WTC11 (cell line): ENCODE measurements around the gene NR1H3. TPM values are rescaled to one million over a fixed set of nuclear protein-coding genes. Genes with fewer than 3 reads are reported as not detected.

ENCODE experiments used
- ATAC-seq: fragments of 200-7000 bp; cut with Tn5 transposase; 2 replicates; pipeline ENCODE4 v1.10.0; 2021; ENCODE audit warnings: mild to moderate bottlenecking, moderate library complexity
- CTCF ChIA-PET: fragments of 300-600 bp; sonication (Branson Sonifier 250); formaldehyde crosslinking; loops from one replicate; lab custom pipeline; 2021; ENCODE audit warnings: antibody characterized with exemption; lab: Charles Lee
- POLR2A ChIA-PET: fragments of 350-600 bp; sonication (Branson Sonifier 250); formaldehyde crosslinking; loops from one replicate; lab custom pipeline; 2021; ENCODE audit warnings: antibody characterized with exemption; lab: Charles Lee
- DNase-seq: peaks from one replicate; pipeline ENCODE4 v3.0.0; 2021; ENCODE audit warnings: low spot score
- H3K27ac Mint-ChIP-seq: 2 replicates; pipeline ENCODE4 v1.8.0; 2021; ENCODE audit warnings: mixed read lengths
- H3K27me3 Mint-ChIP-seq: 2 replicates; pipeline ENCODE4 v1.8.0; 2021; ENCODE audit warnings: low read depth, mild to moderate bottlenecking, moderate library complexity, mixed read lengths
- H3K36me3 Mint-ChIP-seq: 2 replicates; pipeline ENCODE4 v1.8.0; 2021; ENCODE audit warnings: mixed read lengths
- H3K4me1 Mint-ChIP-seq: 2 replicates; pipeline ENCODE4 v1.8.0; 2022; ENCODE audit warnings: mixed read lengths
- H3K4me3 Mint-ChIP-seq: 2 replicates; pipeline ENCODE4 v1.8.0; 2021; ENCODE audit warnings: mild to moderate bottlenecking, moderate library complexity, mixed read lengths
- H3K9me3 Mint-ChIP-seq: 2 replicates; pipeline ENCODE4 v1.8.0; 2021; ENCODE audit warnings: mixed read lengths
- AFF4 ChIP-seq: sonication (generic); formaldehyde crosslinking; IDR thresholded peaks from 2 replicates; pipeline ENCODE4 v1.8.1; 2023; ENCODE audit warnings: mild to moderate bottlenecking, missing genetic modification reagents, borderline replicate concordance
- ATF1 ChIP-seq: sonication (generic); formaldehyde crosslinking; IDR thresholded peaks from 2 replicates; pipeline ENCODE4 v1.8.1; 2023; ENCODE audit warnings: mild to moderate bottlenecking, moderate library complexity, missing genetic modification reagents
- CREM ChIP-seq: sonication (generic); formaldehyde crosslinking; IDR thresholded peaks from 2 replicates; pipeline ENCODE4 v1.8.1; 2022; ENCODE audit warnings: mild to moderate bottlenecking, missing genetic modification reagents, moderate library complexity
- E2F1 ChIP-seq: sonication (generic); formaldehyde crosslinking; IDR thresholded peaks from 2 replicates; pipeline ENCODE4 v1.8.0; 2022; ENCODE audit warnings: mild to moderate bottlenecking, missing genetic modification reagents
- GRHL2 ChIP-seq: fragments of 250-450 bp; sonication (Bioruptor Pico); IDR thresholded peaks from 2 replicates; pipeline ENCODE4 v1.8.0; 2022; ENCODE audit warnings: mild to moderate bottlenecking, moderate library complexity; ENCODE audit not compliant: insufficient replicate concordance, severe bottlenecking
- HMGXB4 ChIP-seq: sonication (generic); formaldehyde crosslinking; IDR thresholded peaks from 2 replicates; pipeline ENCODE4 v1.8.1; 2023; ENCODE audit warnings: mild to moderate bottlenecking, moderate library complexity, missing genetic modification reagents
- NR2C2 ChIP-seq: sonication (generic); formaldehyde crosslinking; IDR thresholded peaks from 2 replicates; pipeline ENCODE4 v1.8.0; 2022; ENCODE audit warnings: mild to moderate bottlenecking, missing genetic modification reagents
- NR3C1 ChIP-seq: sonication (generic); formaldehyde crosslinking; conservative IDR thresholded peaks from 2 replicates; pipeline ENCODE4 v1.8.1; 2023; ENCODE audit warnings: low read depth, mild to moderate bottlenecking, missing genetic modification reagents
- OVOL2 ChIP-seq: fragments of 250-450 bp; sonication (Bioruptor Pico); IDR thresholded peaks from 2 replicates; pipeline ENCODE4 v1.9.0; 2021; ENCODE audit warnings: mild to moderate bottlenecking, borderline replicate concordance
- SOX15 ChIP-seq: fragments of 250-450 bp; sonication (Bioruptor Pico); IDR thresholded peaks from 2 replicates; pipeline ENCODE4 v1.9.0; 2021; ENCODE audit warnings: mild to moderate bottlenecking
- STAT6 ChIP-seq: sonication (generic); formaldehyde crosslinking; conservative IDR thresholded peaks from 2 replicates; pipeline ENCODE4 v1.8.1; 2023; ENCODE audit warnings: mild to moderate bottlenecking, low read depth, missing genetic modification reagents, moderate library complexity
- ZMAT4 ChIP-seq: fragments of 250-450 bp; sonication (Bioruptor Pico); IDR thresholded peaks from 2 replicates; pipeline ENCODE4 v1.9.0; 2021; ENCODE audit warnings: mild to moderate bottlenecking
- ZNF219 ChIP-seq: sonication (generic); formaldehyde crosslinking; IDR thresholded peaks from 2 replicates; pipeline ENCODE4 v1.8.0; 2023; ENCODE audit warnings: missing genetic modification reagents, mild to moderate bottlenecking, borderline replicate concordance
- ZNF263 ChIP-seq: sonication (generic); formaldehyde crosslinking; IDR thresholded peaks from 2 replicates; pipeline ENCODE4 v1.8.1; 2022; ENCODE audit warnings: low read depth, mild to moderate bottlenecking, moderate library complexity, missing genetic modification reagents
- ZNF423 ChIP-seq: fragments of 250-450 bp; sonication (Bioruptor Pico); IDR thresholded peaks from 2 replicates; pipeline ENCODE4 v2.1.2; 2022; ENCODE audit warnings: mild to moderate bottlenecking, moderate library complexity
- ZNF512 ChIP-seq: sonication (generic); formaldehyde crosslinking; IDR thresholded peaks from 2 replicates; pipeline ENCODE4 v1.8.1; 2022; ENCODE audit warnings: missing genetic modification reagents, borderline replicate concordance
- ZNF671 ChIP-seq: fragments of 250-450 bp; sonication (Bioruptor Pico); IDR thresholded peaks from 2 replicates; pipeline ENCODE4 v1.8.0; 2021; ENCODE audit warnings: mild to moderate bottlenecking
- total RNA-seq: library from RNA; stranded (reverse); gene quantifications from 3 replicates; pipeline ENCODE4 v1.2.3, GENCODE V29; 2021

Gene NR1H3
- total RNA-seq, 1 experiment from 2014 or later: 26.3 TPM

- no peak for TF ChIP-seq ZNF671 (CRISPR knock-in tag)
- TF ChIP-seq ZNF512: no peak
These were observed 13.1 kb upstream of the NR1H3 start (continued) for GRCh38 chr11:47244448-47245350.

GRCh38 chr11:47245611-47246357 lies 12.0 kb upstream of the NR1H3 start:
- H3K27me3 Mint-ChIP-seq: no peaks in the 10 kb centered on the region
- no peak for TF ChIP-seq OVOL2 (CRISPR knock-in tag)
- TF ChIP-seq ZNF219: no peak
- TF ChIP-seq ATF1 (CRISPR knock-in tag): no peak
- no peak for TF ChIP-seq HMGXB4 (CRISPR knock-in tag)
- TF ChIP-seq E2F1 (CRISPR knock-in tag): no peak
- TF ChIP-seq CREM (CRISPR knock-in tag): no peak
- no peak for TF ChIP-seq AFF4
- no peak for TF ChIP-seq ZNF423 (CRISPR knock-in tag)
- TF ChIP-seq NR2C2 (CRISPR knock-in tag): no peak
- no peak for TF ChIP-seq SOX15
- no peak for TF ChIP-seq NR3C1 (CRISPR knock-in tag)
- no peak for TF ChIP-seq GRHL2 (CRISPR knock-in tag)
- TF ChIP-seq ZMAT4 (CRISPR knock-in tag): no peak
- no peak for TF ChIP-seq ZNF263
- TF ChIP-seq STAT6 (CRISPR knock-in tag): no peak

More at GRCh38 chr11:47245611-47246357, 12.0 kb upstream of the NR1H3 start:
- DNase-seq: no peak
- no peaks in the 10 kb centered on the region for H3K9me3 Mint-ChIP-seq
- peaks cover 23% of the 10 kb centered on the region for H3K36me3 Mint-ChIP-seq
- no peak for ATAC-seq
- H3K27ac Mint-ChIP-seq: no peak overlapping the region
- ChIA-PET POLR2A (no interaction called here), CTCF (interaction anchor here (4.9 kb wide), 1 partner anchor 13 kb away, joined by 120 read pairs; the partner anchor contains the start of gene NR1H3)
- peaks cover 9% of the 10 kb centered on the region for H3K4me1 Mint-ChIP-seq
- H3K4me3 Mint-ChIP-seq: no peak overlapping the region
